Endothelial cell (in vitro differentiated cells): ENCODE results near the gene CHST6. TPM values are rescaled to one million over a fixed set of nuclear protein-coding genes. Genes with fewer than 3 reads are reported as not detected.

Experiments used
- DNase-seq: peaks from one replicate; pipeline ENCODE4 v3.0.0; 2021; ENCODE audit warnings: low spot score
- H3K27ac Mint-ChIP-seq: one replicate; pipeline ENCODE4 v1.8.0; 2021; ENCODE audit warnings: mixed read lengths, inconsistent platforms; ENCODE audit not compliant: unreplicated experiment
- H3K27me3 Mint-ChIP-seq: one replicate; pipeline ENCODE4 v1.8.0; 2021; ENCODE audit warnings: mild to moderate bottlenecking, moderate library complexity, mixed read lengths, inconsistent platforms; ENCODE audit not compliant: unreplicated experiment
- H3K36me3 Mint-ChIP-seq: one replicate; pipeline ENCODE4 v1.8.0; 2021; ENCODE audit warnings: mild to moderate bottlenecking, low read depth, mixed read lengths, inconsistent platforms; ENCODE audit not compliant: unreplicated experiment
- H3K4me1 Mint-ChIP-seq: one replicate; pipeline ENCODE4 v1.8.0; 2021; ENCODE audit warnings: mild to moderate bottlenecking, mixed read lengths, inconsistent platforms; ENCODE audit not compliant: unreplicated experiment
- H3K4me3 Mint-ChIP-seq: one replicate; pipeline ENCODE4 v1.8.0; 2021; ENCODE audit warnings: mild to moderate bottlenecking, mixed read lengths, inconsistent platforms; ENCODE audit not compliant: unreplicated experiment
- H3K9me3 Mint-ChIP-seq: one replicate; pipeline ENCODE4 v1.8.0; 2021; ENCODE audit warnings: mixed read lengths, inconsistent platforms; ENCODE audit not compliant: unreplicated experiment
- CTCF ChIP-seq: fragments of 200-600 bp; sonication (generic); IDR thresholded peaks from one replicate; pipeline ENCODE4 v1.5.0; 2021; ENCODE audit warnings: antibody characterized with exemption; ENCODE audit not compliant: unreplicated experiment
- total RNA-seq: library from RNA; stranded (reverse); fragmentation: NEBNext Ultra II Directional; extraction: Animal tissue kit (Norgen Biotek cat#: 25700); gene quantifications from one replicate; pipeline ENCODE4 v1.2.1, GENCODE V29; 2021; ENCODE audit not compliant: unreplicated experiment

Gene CHST6
- total RNA-seq, 1 donor from 2014 or later, result 5.3 TPM

- DNase-seq, result no peak
- Mint-ChIP-seq H3K36me3 (no peaks in the 10 kb centered on the region), H3K27me3 (peaks cover 6% of the 10 kb centered on the region), H3K4me3 (no peak overlapping the region), H3K4me1 (no peaks in the 10 kb centered on the region), H3K27ac (no peak overlapping the region), H3K9me3 (no peaks in the 10 kb centered on the region)
- TF ChIP-seq CTCF, result no peak
Measured at GRCh38 chr16:75475420-75475847, 19.8 kb downstream of the CHST6 start.

- no peak overlapping the region for H3K4me3 Mint-ChIP-seq
- peaks cover 6% of the 10 kb centered on the region for H3K27me3 Mint-ChIP-seq
- H3K9me3 Mint-ChIP-seq, result no peaks in the 10 kb centered on the region
- no peak for DNase-seq
- H3K27ac Mint-ChIP-seq, result no peak overlapping the region
- no peaks in the 10 kb centered on the region for H3K36me3 Mint-ChIP-seq
- no peaks in the 10 kb centered on the region for H3K4me1 Mint-ChIP-seq
- TF ChIP-seq CTCF, result no peak
Measured at GRCh38 chr16:75472908-75473877, 22.0 kb downstream of the CHST6 start.

GRCh38 chr16:75471723-75472633 is 23.3 kb downstream of the CHST6 start:
- H3K4me1 Mint-ChIP-seq, result no peaks in the 10 kb centered on the region
- peaks cover 6% of the 10 kb centered on the region for H3K27me3 Mint-ChIP-seq
- no peaks in the 10 kb centered on the region for H3K9me3 Mint-ChIP-seq
- DNase-seq, result peak; percentile 56
- TF ChIP-seq CTCF, result peak; percentile 60
- no peak overlapping the region for H3K27ac Mint-ChIP-seq
- no peaks in the 10 kb centered on the region for H3K36me3 Mint-ChIP-seq
- H3K4me3 Mint-ChIP-seq, result no peak overlapping the region

- H3K4me1 Mint-ChIP-seq, result peaks cover 15% of the 10 kb centered on the region
- H3K9me3 Mint-ChIP-seq, result no peaks in the 10 kb centered on the region
- no peak overlapping the region for H3K27ac Mint-ChIP-seq
- DNase-seq, result no peak
- H3K27me3 Mint-ChIP-seq, result peaks cover 6% of the 10 kb centered on the region
- no peak overlapping the region for H3K4me3 Mint-ChIP-seq
- no peaks in the 10 kb centered on the region for H3K36me3 Mint-ChIP-seq
- TF ChIP-seq CTCF, result no peak
Measured at GRCh38 chr16:75466760-75467159, 28.5 kb downstream of the CHST6 start.
